DND-41 (cell line): ENCODE measurements around the gene TPM1.

Experiments used
- EZH2 ChIP-seq: IDR thresholded peaks from 3 replicates; pipeline ENCODE4 v1.6.1; 2012; ENCODE audit warnings: borderline replicate concordance, low read depth, mild to moderate bottlenecking, moderate library complexity, low read length, inconsistent platforms; ENCODE audit not compliant: severe bottlenecking
- TF ChIP-seq, protein P1 (sequence below): IDR thresholded peaks from 2 replicates; pipeline ENCODE4 v1.5.1; 2012; ENCODE audit warnings: borderline replicate concordance, low read length, moderate library complexity, mild to moderate bottlenecking; ENCODE audit not compliant: poor library complexity, severe bottlenecking; ENCODE audit errors: extremely low read depth

DNA sequence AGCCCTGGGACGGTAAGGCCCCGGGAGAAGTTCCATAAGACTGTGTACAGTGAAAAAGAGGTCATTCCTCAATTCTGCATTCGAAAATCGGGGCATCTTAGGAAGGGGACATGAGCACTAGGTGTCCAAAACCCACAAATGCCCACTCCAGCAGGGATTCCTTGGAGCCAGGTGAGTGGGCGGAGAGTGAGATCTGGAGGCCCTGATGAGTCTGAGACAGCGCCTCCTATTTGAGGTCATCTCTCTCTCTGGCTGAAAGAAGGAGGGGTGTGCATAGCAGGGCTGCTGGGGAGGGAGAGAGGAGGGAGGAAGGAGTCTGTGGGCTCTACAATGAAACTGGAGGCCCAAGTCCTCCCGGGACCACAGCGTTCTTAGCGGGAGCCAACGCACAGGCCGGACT, 41.0 kb downstream of the TPM1 start:
- TF ChIP-seq, protein P1, sequence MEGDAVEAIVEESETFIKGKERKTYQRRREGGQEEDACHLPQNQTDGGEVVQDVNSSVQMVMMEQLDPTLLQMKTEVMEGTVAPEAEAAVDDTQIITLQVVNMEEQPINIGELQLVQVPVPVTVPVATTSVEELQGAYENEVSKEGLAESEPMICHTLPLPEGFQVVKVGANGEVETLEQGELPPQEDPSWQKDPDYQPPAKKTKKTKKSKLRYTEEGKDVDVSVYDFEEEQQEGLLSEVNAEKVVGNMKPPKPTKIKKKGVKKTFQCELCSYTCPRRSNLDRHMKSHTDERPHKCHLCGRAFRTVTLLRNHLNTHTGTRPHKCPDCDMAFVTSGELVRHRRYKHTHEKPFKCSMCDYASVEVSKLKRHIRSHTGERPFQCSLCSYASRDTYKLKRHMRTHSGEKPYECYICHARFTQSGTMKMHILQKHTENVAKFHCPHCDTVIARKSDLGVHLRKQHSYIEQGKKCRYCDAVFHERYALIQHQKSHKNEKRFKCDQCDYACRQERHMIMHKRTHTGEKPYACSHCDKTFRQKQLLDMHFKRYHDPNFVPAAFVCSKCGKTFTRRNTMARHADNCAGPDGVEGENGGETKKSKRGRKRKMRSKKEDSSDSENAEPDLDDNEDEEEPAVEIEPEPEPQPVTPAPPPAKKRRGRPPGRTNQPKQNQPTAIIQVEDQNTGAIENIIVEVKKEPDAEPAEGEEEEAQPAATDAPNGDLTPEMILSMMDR = no peak
- no peak for TF ChIP-seq EZH2
